ENCODE measurements around the gene SIX3. TPM values are rescaled to one million over a fixed set of nuclear protein-coding genes. Genes with fewer than 3 reads are reported as not detected.

The SIX3 gene
- total RNA-seq, 1 experiment from 2014 or later, result not detected

- in situ Hi-C loops (cut with HindIII; ENCODE audit: low pct_unique_long_range_greater_than_20kb, low sequenced_read_pairs), result no loop called here
- DNase-seq (ENCODE audit: low read depth), result no peak
Observed at GRCh38 chr2:44939106-44940048, 2.1 kb upstream of the SIX3 start.

GRCh38 chr2:44940049-44940494 is 1.4 kb upstream of the SIX3 start:
- DNase-seq (ENCODE audit: low read depth), result no peak

GRCh38 chr2:44940732-44941464 is 604 bp upstream of the SIX3 start:
- no peak for DNase-seq (ENCODE audit: low read depth)
- in situ Hi-C loops (cut with HindIII; ENCODE audit: low pct_unique_long_range_greater_than_20kb, low sequenced_read_pairs), result no loop called here

More at GRCh38 chr2:44940049-44940494, 1.4 kb upstream of the SIX3 start:
- in situ Hi-C loops (cut with HindIII; ENCODE audit: low pct_unique_long_range_greater_than_20kb, low sequenced_read_pairs), result no loop called here

GRCh38 chr2:44942304-44943030 is 965 bp downstream of the SIX3 start:
- no peak for DNase-seq (ENCODE audit: low read depth)
- in situ Hi-C loops (cut with HindIII; ENCODE audit: low pct_unique_long_range_greater_than_20kb, low sequenced_read_pairs), result no loop called here

GRCh38 chr2:44943031-44943692 is 1.7 kb downstream of the SIX3 start:
- no peak for DNase-seq (ENCODE audit: low read depth)
- in situ Hi-C loops (cut with HindIII; ENCODE audit: low pct_unique_long_range_greater_than_20kb, low sequenced_read_pairs), result no loop called here

GRCh38 chr2:44943693-44944101 is 2.2 kb downstream of the SIX3 start:
- DNase-seq (ENCODE audit: low read depth), result no peak
- in situ Hi-C loops (cut with HindIII; ENCODE audit: low pct_unique_long_range_greater_than_20kb, low sequenced_read_pairs), result no loop called here

GRCh38 chr2:44944102-44944951 is 2.8 kb downstream of the SIX3 start:
- in situ Hi-C loops (cut with HindIII; ENCODE audit: low pct_unique_long_range_greater_than_20kb, low sequenced_read_pairs), result no loop called here

GRCh38 chr2:44944952-44945612 is 3.6 kb downstream of the SIX3 start:
- in situ Hi-C loops (cut with HindIII; ENCODE audit: low pct_unique_long_range_greater_than_20kb, low sequenced_read_pairs), result no loop called here

More at GRCh38 chr2:44944102-44944951, 2.8 kb downstream of the SIX3 start:
- no peak for DNase-seq (ENCODE audit: low read depth)

GRCh38 chr2:44945676-44946371 is 4.3 kb downstream of the SIX3 start:
- in situ Hi-C loops (cut with HindIII; ENCODE audit: low pct_unique_long_range_greater_than_20kb, low sequenced_read_pairs), result no loop called here
- DNase-seq (ENCODE audit: low read depth), result no peak

More at GRCh38 chr2:44944952-44945612, 3.6 kb downstream of the SIX3 start:
- no peak for DNase-seq (ENCODE audit: low read depth)

GRCh38 chr2:44946372-44947027 is 5.0 kb downstream of the SIX3 start:
- DNase-seq (ENCODE audit: low read depth), result no peak
- in situ Hi-C loops (cut with HindIII; ENCODE audit: low pct_unique_long_range_greater_than_20kb, low sequenced_read_pairs), result no loop called here

GRCh38 chr2:44947028-44947375 is 5.5 kb downstream of the SIX3 start:
- no peak for DNase-seq (ENCODE audit: low read depth)
- in situ Hi-C loops (cut with HindIII; ENCODE audit: low pct_unique_long_range_greater_than_20kb, low sequenced_read_pairs), result no loop called here

- DNase-seq (ENCODE audit: low read depth), result no peak
- in situ Hi-C loops (cut with HindIII; ENCODE audit: low pct_unique_long_range_greater_than_20kb, low sequenced_read_pairs), result no loop called here
Observed at GRCh38 chr2:44948565-44949328, 7.2 kb downstream of the SIX3 start.

GRCh38 chr2:44949329-44950151 is 8.0 kb downstream of the SIX3 start:
- in situ Hi-C loops (cut with HindIII; ENCODE audit: low pct_unique_long_range_greater_than_20kb, low sequenced_read_pairs), result no loop called here
- peak; percentile 30 for DNase-seq (ENCODE audit: low read depth)

- DNase-seq (ENCODE audit: low read depth), result no peak
- in situ Hi-C loops (cut with HindIII; ENCODE audit: low pct_unique_long_range_greater_than_20kb, low sequenced_read_pairs), result no loop called here
Observed at GRCh38 chr2:44950646-44951045, 9.1 kb downstream of the SIX3 start.

Data from Caki2 (cell line).